Endometrium (tissue), 2 donors: ENCODE results near the gene MRPL45.

Experiments
- FAIRE-seq: peaks from 2 replicates; lab custom pipeline; 2012; peaks lifted over from hg19 to GRCh38; lab: Jason Lieb, UNC
- donor health status: control.
- donor health status: control.

Gene MRPL45

GRCh38 chr17:38349097-38349730 lies 52.2 kb downstream of the MRPL45 start:
- FAIRE-seq = no peak

- FAIRE-seq = no peak
Measured at GRCh38 chr17:38350035-38350434, 53.1 kb downstream of the MRPL45 start.

DNA sequence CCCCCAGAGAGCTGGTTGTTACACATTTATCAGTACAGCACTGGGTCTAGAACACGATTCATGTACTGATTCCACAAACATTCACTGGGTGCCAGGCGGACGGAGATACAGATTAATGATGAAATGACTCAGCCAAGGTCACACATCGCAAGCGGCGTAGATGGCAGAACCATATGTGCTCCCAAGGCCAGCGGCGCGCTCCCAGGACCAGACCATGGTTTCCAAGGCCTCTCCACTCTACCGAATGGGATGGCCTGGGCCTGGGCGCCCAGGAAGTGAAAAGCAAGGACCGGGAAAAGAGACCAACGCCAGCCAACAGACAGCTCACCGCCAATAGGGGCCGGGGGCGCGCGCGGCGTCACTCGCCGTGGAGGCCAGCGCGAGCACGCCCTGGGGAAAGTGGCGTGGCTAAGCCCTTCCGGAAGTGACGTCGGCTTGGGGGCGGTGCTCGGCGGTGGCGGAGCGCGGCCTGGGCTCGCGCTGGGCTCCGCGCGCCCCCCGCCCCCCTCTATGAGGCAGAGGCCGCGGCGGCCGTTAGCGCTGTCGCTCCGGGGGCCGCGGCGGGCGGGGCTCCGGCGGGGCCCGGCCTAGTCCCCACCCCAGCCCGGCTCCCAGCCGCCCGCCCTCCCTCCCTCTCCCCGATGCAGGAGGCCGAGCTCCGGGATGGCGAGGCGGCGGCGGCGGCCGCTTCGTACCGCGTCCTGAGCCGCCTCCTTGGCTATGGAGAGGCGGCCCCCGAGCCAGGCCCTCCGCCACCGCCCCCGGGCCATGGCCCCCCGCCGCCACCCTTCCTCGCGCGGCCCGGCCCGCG lies 54.6 kb downstream of the MRPL45 start, which contains the start of gene SOCS7:
SOCS7 (plus strand) TSS at position 433 of the 811 bp plus-strand sequence; CDS start at position 642, 209 bp downstream.
- no peak for FAIRE-seq

DNA sequence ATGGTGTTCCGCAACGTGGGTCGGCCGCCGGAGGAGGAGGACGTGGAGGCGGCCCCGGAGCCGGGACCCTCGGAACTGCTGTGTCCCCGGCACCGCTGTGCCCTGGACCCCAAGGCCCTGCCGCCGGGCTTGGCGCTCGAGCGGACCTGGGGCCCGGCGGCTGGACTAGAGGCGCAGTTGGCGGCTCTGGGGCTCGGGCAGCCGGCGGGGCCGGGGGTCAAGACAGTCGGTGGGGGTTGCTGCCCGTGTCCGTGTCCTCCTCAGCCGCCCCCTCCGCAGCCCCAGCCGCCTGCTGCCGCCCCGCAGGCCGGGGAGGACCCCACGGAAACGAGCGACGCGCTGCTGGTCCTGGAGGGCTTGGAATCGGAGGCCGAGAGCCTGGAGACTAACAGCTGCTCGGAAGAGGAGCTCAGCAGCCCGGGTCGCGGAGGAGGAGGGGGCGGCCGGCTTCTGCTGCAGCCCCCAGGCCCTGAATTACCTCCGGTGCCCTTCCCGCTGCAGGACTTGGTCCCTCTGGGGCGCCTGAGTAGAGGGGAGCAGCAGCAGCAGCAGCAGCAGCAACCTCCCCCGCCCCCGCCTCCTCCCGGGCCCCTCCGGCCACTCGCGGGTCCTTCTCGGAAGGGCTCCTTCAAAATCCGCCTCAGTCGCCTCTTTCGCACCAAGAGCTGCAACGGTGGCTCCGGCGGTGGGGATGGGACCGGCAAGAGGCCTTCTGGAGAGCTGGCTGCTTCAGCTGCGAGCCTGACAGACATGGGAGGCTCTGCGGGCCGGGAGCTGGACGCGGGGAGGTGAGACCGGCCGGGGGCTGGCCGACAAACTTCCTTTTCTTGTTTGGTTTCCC lies 55.5 kb downstream of the MRPL45 start:
- no peak for FAIRE-seq

DNA sequence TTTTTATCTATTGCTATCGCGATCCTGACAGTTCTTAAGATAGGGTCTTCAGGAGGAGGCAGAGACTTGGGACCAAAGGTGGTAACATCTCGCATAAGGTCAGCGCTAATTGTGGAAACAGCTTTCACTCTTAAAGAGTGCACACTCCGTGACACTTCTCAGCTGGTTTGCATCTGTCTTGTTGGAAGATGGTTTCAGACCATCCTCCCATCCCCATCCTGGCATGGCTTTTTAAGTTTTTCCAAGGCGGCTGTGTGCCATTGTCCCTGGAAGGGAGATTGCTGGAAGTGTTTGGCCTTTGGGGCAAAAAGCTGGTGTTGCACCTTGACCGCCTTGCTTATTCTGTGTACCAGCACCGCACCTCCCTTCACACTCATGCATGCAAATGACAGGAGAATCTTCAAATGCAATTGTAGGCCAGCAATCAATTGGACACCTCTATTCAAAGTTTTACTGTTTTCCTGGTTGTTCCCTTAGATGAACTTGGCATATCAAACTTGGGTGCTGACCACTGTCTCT lies 56.2 kb downstream of the MRPL45 start:
- no peak for FAIRE-seq

DNA sequence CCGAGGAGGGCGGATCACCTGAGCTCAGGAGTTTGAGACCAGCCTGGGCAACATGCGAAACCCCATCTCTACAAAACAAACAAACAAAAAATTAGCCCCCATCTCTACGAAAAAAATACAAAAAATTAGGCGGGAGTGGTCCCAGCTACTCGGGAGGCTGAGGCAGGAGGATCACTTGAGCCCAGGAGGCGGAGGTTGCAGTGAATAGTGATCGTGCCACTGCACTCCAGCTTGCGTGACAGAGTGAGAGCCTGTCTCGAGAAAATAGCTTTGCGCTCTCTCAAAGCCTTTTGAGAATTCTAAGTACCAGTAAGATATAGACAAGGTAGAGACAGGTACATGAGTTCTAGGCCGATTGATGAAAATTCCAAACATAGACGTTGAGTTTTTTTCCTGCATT lies 56.7 kb downstream of the MRPL45 start:
- FAIRE-seq = no peak

DNA sequence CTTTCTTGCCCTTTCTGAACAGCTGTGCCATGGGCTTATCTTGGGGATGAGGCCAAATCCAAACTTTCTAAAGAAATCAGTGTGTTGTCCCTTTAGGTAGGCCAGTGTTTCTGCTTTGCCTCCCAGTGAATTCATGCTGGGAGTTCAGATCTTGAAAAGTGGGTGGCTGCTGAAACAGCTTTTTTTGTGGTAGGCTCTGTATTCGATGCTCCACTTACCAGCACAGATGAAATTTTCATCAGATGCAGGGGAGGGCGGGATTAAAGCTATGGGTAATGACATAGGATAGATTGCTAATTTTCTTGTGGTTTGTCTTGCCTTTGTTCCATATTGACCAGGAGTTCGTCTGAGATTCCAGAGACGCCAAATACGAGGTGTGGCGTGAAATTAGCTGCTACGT lies 57.5 kb downstream of the MRPL45 start:
- FAIRE-seq = no peak

GRCh38 chr17:38355251-38355650 lies 58.3 kb downstream of the MRPL45 start:
- FAIRE-seq = no peak

DNA sequence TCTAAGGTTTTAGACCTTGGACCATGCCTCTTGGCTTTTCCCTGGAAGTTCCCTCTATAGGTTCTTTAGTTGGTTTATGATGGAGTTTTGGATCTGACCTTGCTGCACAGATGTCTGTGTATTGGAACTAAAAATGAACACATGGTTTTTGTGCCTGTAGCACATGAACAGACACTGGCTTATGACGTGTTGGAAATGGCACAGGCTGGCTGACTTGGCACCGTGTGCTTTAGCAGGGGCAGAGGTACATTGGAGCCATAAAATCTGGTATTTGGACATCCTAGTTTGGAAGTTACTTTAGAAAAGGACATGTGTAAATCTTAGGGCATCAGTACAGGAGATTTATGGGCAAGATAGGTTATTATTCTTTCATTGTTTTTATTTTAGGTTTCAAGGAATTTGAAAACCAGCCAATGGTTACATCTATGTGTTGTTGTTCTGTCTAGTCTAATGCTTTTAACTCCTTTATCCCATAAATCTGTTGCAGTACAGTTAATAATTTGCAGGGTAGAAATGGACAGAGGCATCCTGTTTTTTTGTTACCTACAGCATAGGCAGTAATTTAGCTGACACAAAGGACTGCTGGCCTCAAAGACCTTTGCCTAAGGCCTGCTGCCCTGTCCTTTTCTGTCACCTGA lies 60.6 kb downstream of the MRPL45 start:
- no peak for FAIRE-seq

- no peak for FAIRE-seq
Measured at GRCh38 chr17:38358586-38359513, 61.9 kb downstream of the MRPL45 start.

- no peak for FAIRE-seq
Measured at GRCh38 chr17:38361694-38362465, 64.9 kb downstream of the MRPL45 start.

DNA sequence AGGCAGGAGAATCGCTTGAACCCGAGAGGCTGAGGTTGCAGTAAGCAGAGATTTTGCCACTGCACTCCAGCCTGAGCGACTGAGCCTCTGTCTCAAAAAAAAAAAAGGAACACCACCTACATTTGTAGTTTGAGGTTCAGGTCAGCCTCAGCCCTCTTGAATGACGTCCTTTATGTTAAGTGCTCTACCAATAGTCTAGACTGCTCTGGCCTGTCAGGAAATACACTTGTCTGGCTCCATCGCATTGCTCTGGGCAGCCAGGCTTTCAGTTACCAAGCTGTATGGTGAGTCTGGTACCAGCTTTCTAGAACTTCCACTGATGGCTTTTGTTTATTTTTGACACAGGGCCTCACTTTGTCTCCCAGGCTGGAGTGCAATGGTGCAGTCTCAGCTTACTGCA lies 66.0 kb downstream of the MRPL45 start:
- no peak for FAIRE-seq

DNA sequence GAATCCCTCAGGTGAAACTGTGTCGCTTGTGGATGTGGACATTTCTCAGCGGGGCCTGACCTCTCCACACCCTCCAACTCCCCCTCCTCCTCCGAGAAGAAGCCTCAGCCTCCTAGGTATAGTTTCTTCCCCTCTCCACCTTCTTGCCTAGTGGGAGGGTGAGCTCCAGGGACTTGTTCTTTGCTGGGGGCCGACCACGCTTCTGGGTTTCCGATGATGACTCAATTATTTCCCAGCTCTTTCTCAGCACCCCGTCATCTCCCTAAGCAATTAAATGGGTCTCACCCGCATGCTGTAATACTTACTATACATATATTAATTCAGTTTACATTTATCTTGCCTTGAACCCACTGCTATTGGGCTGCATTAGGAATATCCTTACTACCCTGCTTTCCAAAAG lies 67.8 kb downstream of the MRPL45 start:
- no peak for FAIRE-seq

GRCh38 chr17:38369124-38369886 lies 72.3 kb downstream of the MRPL45 start:
- no peak for FAIRE-seq
